Caco-2 (cell line): ENCODE measurements around the gene MED6. TPM values are rescaled to one million over a fixed set of nuclear protein-coding genes. Genes with fewer than 3 reads are reported as not detected.

ENCODE experiments used
- BruUV-seq: library from RNA; stranded (reverse); fragments of 400-500 nt; replicated peaks from 2 replicates; lab custom pipeline; 2021; lab: Mats Ljungman, UMichigan
- CTCF ChIA-PET: fragments of 300-600 bp; sonication (Branson Sonifier 250); formaldehyde crosslinking; loops from one replicate; lab custom pipeline; 2022; ENCODE audit warnings: antibody characterized with exemption; lab: Charles Lee
- POLR2A ChIA-PET: fragments of 300-600 bp; sonication (Branson Sonifier 250); formaldehyde crosslinking; loops from one replicate; lab custom pipeline; 2022; ENCODE audit warnings: antibody characterized with exemption; lab: Charles Lee
- DNase-seq, 2 experiments: peaks; one replicate each; pipeline versions ENCODE4 v3.0.0 to v3.0.0-alpha.2; 2020 to 2022
- H3K27me3 ChIP-seq: replicated peaks from 2 replicates; pipeline ENCODE4 v1.6.0; 2011; ENCODE audit warnings: low read length; ENCODE audit not compliant: control insufficient read depth, insufficient read depth
- H3K36me3 ChIP-seq: 2 replicates; pipeline ENCODE4 v1.5.1; 2011; ENCODE audit warnings: low read length; ENCODE audit not compliant: control insufficient read depth, insufficient read depth
- H3K4me1 ChIP-seq: fragments of 250-450 bp; sonication (Bioruptor Pico); 2 replicates; pipeline ENCODE4 v1.5.1; 2020; ENCODE audit warnings: mild to moderate bottlenecking
- H3K4me3 ChIP-seq: 2 replicates; pipeline ENCODE4 v1.5.1; 2011; ENCODE audit warnings: low read depth, mild to moderate bottlenecking, control low read depth, low read length
- H3K9me3 ChIP-seq: fragments of 250-450 bp; sonication (Bioruptor Pico); 2 replicates; pipeline ENCODE4 v1.5.1; 2020; ENCODE audit warnings: mild to moderate bottlenecking, moderate library complexity
- H3K27ac Mint-ChIP-seq: one replicate; pipeline ENCODE4 v1.8.0; 2022; ENCODE audit warnings: mixed read lengths; ENCODE audit not compliant: unreplicated experiment
- H3K27me3 Mint-ChIP-seq: one replicate; pipeline ENCODE4 v1.8.0; 2022; ENCODE audit warnings: mixed read lengths; ENCODE audit not compliant: insufficient read depth, unreplicated experiment
- H3K36me3 Mint-ChIP-seq: one replicate; pipeline ENCODE4 v1.8.0; 2022; ENCODE audit warnings: mild to moderate bottlenecking, mixed read lengths; ENCODE audit not compliant: insufficient read depth, unreplicated experiment
- H3K4me1 Mint-ChIP-seq: one replicate; pipeline ENCODE4 v1.8.0; 2022; ENCODE audit warnings: low read depth, mixed read lengths; ENCODE audit not compliant: unreplicated experiment
- H3K4me3 Mint-ChIP-seq: one replicate; pipeline ENCODE4 v1.8.0; 2022; ENCODE audit warnings: mild to moderate bottlenecking, moderate library complexity, mixed read lengths; ENCODE audit not compliant: unreplicated experiment
- H3K9me3 Mint-ChIP-seq: one replicate; pipeline ENCODE4 v1.8.0; 2022; ENCODE audit warnings: mixed read lengths; ENCODE audit not compliant: unreplicated experiment
- intact Hi-C: fragments of 100-400 bp; cut with micrococcal nuclease; formaldehyde crosslinking; loops from one replicate; pipeline ENCODE4 v1.10.0; 2022; ENCODE audit not compliant: unreplicated experiment
- total RNA-seq: library from RNA; stranded (reverse); gene quantifications from 2 replicates; pipeline ENCODE4 v1.2.3, GENCODE V29; 2022
- TF ChIP-seq, protein P1 (sequence below), 2 experiments: fragments of 200-600 bp in 1 of 2; IDR thresholded peaks; 1 replicate in 1 of 2; 2 replicates in 1 of 2; pipeline versions ENCODE4 v1.5.1 to v1.8.0; 2011 to 2022; ENCODE audit warnings: antibody characterized with exemption in 1 of 2, control low read depth in 1 of 2, inconsistent platforms in 1 of 2, low read depth in 1 of 2, low read length in 1 of 2, mild to moderate bottlenecking in 1 of 2, moderate library complexity in 1 of 2; ENCODE audit not compliant: insufficient read depth in 1 of 2, severe bottlenecking in 1 of 2, unreplicated experiment in 1 of 2

MED6 gene
- total RNA-seq, 1 experiment from 2014 or later = 55.5 TPM

DNA sequence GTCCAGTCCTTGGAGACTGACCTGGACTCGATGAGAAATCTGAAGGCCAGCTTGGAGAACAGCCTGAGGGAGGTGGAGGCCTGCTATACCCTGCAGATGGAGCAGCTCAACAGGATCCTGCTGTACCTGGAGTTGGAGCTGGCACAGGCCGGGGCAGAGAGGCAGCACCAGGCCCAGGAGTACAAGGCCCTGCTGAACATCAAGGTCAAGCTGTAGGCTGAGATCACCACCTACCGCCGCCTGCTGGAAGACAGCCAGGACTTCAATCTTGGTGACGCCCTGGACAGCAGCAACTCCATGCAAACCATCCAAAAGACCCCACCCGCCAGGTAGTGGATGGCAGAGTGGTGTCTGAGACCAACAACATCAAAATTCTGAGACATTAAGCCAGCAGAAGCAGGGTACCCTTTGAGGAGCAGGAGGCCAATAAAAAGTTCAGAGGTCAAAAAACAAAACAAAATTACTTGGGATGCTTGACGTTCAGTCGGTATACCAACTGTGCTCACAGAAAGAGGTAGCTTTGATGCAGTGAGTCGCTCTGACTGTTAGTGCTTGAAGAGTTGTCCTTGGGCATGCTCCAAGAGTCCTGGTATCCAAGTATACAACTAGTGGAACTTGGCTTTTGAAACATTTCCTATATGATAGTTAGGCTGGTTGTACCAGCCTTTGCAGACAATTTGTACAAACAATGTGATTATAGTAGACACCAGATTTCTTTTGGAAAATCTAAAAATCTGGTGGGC, 4.8 kb downstream of the MED6 start:
- H3K4me1 ChIP-seq = no peaks in the 10 kb centered on the region
- Mint-ChIP-seq H3K4me1 (peaks cover 8% of the 10 kb centered on the region), H3K4me3 (no peak overlapping the region), H3K27me3 (no peaks in the 10 kb centered on the region), H3K9me3 (no peaks in the 10 kb centered on the region), H3K27ac (no peak overlapping the region), H3K36me3 (peaks cover 47% of the 10 kb centered on the region)
- DNase-seq = no peak
- intact Hi-C loops = no loop called here
- H3K4me3 ChIP-seq = no peak overlapping the region
- no peaks in the 10 kb centered on the region for H3K9me3 ChIP-seq
- TF ChIP-seq, protein P1, sequence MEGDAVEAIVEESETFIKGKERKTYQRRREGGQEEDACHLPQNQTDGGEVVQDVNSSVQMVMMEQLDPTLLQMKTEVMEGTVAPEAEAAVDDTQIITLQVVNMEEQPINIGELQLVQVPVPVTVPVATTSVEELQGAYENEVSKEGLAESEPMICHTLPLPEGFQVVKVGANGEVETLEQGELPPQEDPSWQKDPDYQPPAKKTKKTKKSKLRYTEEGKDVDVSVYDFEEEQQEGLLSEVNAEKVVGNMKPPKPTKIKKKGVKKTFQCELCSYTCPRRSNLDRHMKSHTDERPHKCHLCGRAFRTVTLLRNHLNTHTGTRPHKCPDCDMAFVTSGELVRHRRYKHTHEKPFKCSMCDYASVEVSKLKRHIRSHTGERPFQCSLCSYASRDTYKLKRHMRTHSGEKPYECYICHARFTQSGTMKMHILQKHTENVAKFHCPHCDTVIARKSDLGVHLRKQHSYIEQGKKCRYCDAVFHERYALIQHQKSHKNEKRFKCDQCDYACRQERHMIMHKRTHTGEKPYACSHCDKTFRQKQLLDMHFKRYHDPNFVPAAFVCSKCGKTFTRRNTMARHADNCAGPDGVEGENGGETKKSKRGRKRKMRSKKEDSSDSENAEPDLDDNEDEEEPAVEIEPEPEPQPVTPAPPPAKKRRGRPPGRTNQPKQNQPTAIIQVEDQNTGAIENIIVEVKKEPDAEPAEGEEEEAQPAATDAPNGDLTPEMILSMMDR (IDR thresholded peaks at IDR 0.05; ENCODE audit: insufficient read depth in 1 of 2, low read depth in 1 of 2, low read length in 1 of 2, severe bottlenecking in 1 of 2, unreplicated experiment in 1 of 2) = no peak
- peaks cover 1% of the 10 kb centered on the region for H3K36me3 ChIP-seq
- BruUV-seq = no TSS peak
- ChIA-PET POLR2A (no interaction called here), CTCF (no interaction called here)
- H3K27me3 ChIP-seq = no peaks in the 10 kb centered on the region

DNA sequence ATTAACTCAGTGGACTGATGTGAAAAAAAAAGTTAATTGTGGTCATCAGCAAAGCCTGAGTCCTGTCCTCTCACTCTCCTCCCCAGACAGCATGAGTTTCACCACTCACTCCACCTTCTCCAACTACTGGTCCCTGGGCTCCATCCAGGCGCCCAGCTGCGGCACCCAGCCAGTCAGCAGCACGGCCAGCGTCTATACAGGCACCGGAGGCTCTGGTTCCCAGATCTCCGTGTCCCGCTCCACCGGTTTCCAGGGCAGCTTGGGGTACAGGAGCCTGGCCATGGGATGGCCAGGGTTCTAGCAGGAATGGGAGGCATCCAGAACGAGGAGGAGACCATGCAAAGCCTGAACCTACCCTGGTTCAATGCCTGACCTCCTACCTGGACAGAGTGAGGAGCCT, 6.0 kb downstream of the MED6 start:
- no peak overlapping the region for H3K4me3 ChIP-seq
- ChIA-PET POLR2A (no interaction called here), CTCF (no interaction called here)
- H3K36me3 Mint-ChIP-seq = peaks cover 53% of the 10 kb centered on the region
- no peaks in the 10 kb centered on the region for H3K4me1 ChIP-seq
- H3K27me3 Mint-ChIP-seq = no peaks in the 10 kb centered on the region
- H3K4me1 Mint-ChIP-seq = peaks cover 5% of the 10 kb centered on the region
- H3K9me3 ChIP-seq = no peaks in the 10 kb centered on the region
- H3K9me3 Mint-ChIP-seq = no peaks in the 10 kb centered on the region
- H3K4me3 Mint-ChIP-seq = no peak overlapping the region
- H3K36me3 ChIP-seq = peaks cover 1% of the 10 kb centered on the region
- no TSS peak for BruUV-seq
- H3K27ac Mint-ChIP-seq = no peak overlapping the region
- intact Hi-C loops = no loop called here
- TF ChIP-seq, protein P1 (IDR thresholded peaks at IDR 0.05; ENCODE audit: insufficient read depth in 1 of 2, low read depth in 1 of 2, low read length in 1 of 2, severe bottlenecking in 1 of 2, unreplicated experiment in 1 of 2) = no peak
- no peak for DNase-seq
- H3K27me3 ChIP-seq = no peaks in the 10 kb centered on the region

DNA sequence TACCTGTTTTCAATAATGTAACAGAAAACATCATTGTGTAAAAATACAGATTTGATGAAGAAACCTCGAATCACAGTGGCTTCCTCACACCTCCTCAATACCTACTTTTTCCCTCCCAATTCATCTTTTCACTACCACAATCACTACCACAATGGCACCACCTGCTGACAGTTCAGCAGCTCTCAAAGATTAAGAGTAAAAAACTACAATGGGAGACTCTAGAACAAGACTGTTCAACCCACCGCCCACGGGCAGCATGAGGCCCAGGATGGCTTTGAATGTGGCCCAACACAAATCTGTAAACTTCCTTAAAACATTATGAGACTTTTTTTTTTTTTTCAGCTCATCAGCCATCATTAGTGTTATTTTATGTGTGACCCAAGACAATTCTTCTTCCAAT, 15.2 kb downstream of the MED6 start:
- intact Hi-C loops = loop anchor here (5.0 kb wide), 1 partner anchor 268 kb away; no protein-coding TSS in a partner anchor
- ChIA-PET CTCF (interaction anchor here (0.8 kb wide), 1 partner anchor 487 kb away, joined by 4 read pairs; no protein-coding TSS in a partner anchor), POLR2A (no interaction called here)
- no TSS peak for BruUV-seq
- Mint-ChIP-seq H3K9me3 (no peaks in the 10 kb centered on the region), H3K27me3 (no peaks in the 10 kb centered on the region), H3K36me3 (peaks cover 66% of the 10 kb centered on the region), H3K4me1 (no peaks in the 10 kb centered on the region), H3K4me3 (no peak overlapping the region), H3K27ac (no peak overlapping the region)
- no peaks in the 10 kb centered on the region for H3K27me3 ChIP-seq
- H3K4me1 ChIP-seq = no peaks in the 10 kb centered on the region
- DNase-seq = peak in 1 of 2 experiments; percentile 36
- no peaks in the 10 kb centered on the region; the same call in 1 of the 2 replicates for H3K36me3 ChIP-seq
- no peaks in the 10 kb centered on the region for H3K9me3 ChIP-seq
- H3K4me3 ChIP-seq = no peak overlapping the region
- TF ChIP-seq, protein P1 (IDR thresholded peaks at IDR 0.05; ENCODE audit: insufficient read depth in 1 of 2, low read depth in 1 of 2, low read length in 1 of 2, severe bottlenecking in 1 of 2, unreplicated experiment in 1 of 2) = peak; percentile 33 to 38
